Measurements from ENCODE around the gene BASP1.

The BASP1 gene

GRCh38 chr5:17230191-17230590 lies 12.8 kb downstream of the BASP1 start:
- Histone ChIP-seq H3K9ac (ENCODE audit: insufficient read length) (no peak overlapping the region), H3K4me3 (no peak overlapping the region), H3K36me3 (ENCODE audit: insufficient read depth, low read length) (peaks cover 86% of the 10 kb centered on the region), H3K27ac (no peak overlapping the region), H3K9me3 (ENCODE audit: low read depth, low read length) (no peaks in the 10 kb centered on the region; the same call in 1 of the 2 replicates)
- DNase-seq (ENCODE audit: low read depth, low spot score) = no peak
- TF ChIP-seq FOXP2 (optimal IDR thresholded peaks at IDR 0.05; ENCODE audit: control extremely low read depth, extremely low read length, insufficient read depth) = no peak
- TF ChIP-seq POLR2AphosphoS5 (IDR thresholded peaks at IDR 0.05; ENCODE audit: borderline replicate concordance, low read depth, low read length) = no peak
- TF ChIP-seq EZH2 (IDR thresholded peaks at IDR 0.05) = no peak

- Histone ChIP-seq H3K27ac (no peak overlapping the region), H3K9ac (ENCODE audit: insufficient read length) (no peak overlapping the region), H3K9me3 (ENCODE audit: low read depth, low read length) (no peaks in the 10 kb centered on the region; the same call in 1 of the 2 replicates), H3K4me3 (no peak overlapping the region), H3K36me3 (ENCODE audit: insufficient read depth, low read length) (peaks cover 88% of the 10 kb centered on the region)
- no peak for DNase-seq (ENCODE audit: low read depth, low spot score)
- TF ChIP-seq FOXP2 (optimal IDR thresholded peaks at IDR 0.05; ENCODE audit: control extremely low read depth, extremely low read length, insufficient read depth) (no peak), POLR2AphosphoS5 (IDR thresholded peaks at IDR 0.05; ENCODE audit: borderline replicate concordance, low read depth, low read length) (no peak), EZH2 (IDR thresholded peaks at IDR 0.05) (no peak)
These were observed 13.5 kb downstream of the BASP1 start for GRCh38 chr5:17230808-17231525.

GRCh38 chr5:17232405-17232804 lies 15.0 kb downstream of the BASP1 start:
- Histone ChIP-seq H3K9ac (ENCODE audit: insufficient read length) (no peak overlapping the region), H3K27ac (no peak overlapping the region), H3K9me3 (ENCODE audit: low read depth, low read length) (no peaks in the 10 kb centered on the region; the same call in 1 of the 2 replicates), H3K36me3 (ENCODE audit: insufficient read depth, low read length) (peaks cover 87% of the 10 kb centered on the region), H3K4me3 (no peak overlapping the region)
- no peak for TF ChIP-seq POLR2AphosphoS5 (IDR thresholded peaks at IDR 0.05; ENCODE audit: borderline replicate concordance, low read depth, low read length)
- TF ChIP-seq EZH2 (IDR thresholded peaks at IDR 0.05) = no peak
- no peak for TF ChIP-seq FOXP2 (optimal IDR thresholded peaks at IDR 0.05; ENCODE audit: control extremely low read depth, extremely low read length, insufficient read depth)
- no peak for DNase-seq (ENCODE audit: low read depth, low spot score)

- H3K4me3 ChIP-seq = no peak overlapping the region
- DNase-seq (ENCODE audit: low read depth, low spot score) = no peak
- no peaks in the 10 kb centered on the region; the same call in 1 of the 2 replicates for H3K9me3 ChIP-seq (ENCODE audit: low read depth, low read length)
- no peak overlapping the region for H3K27ac ChIP-seq
- H3K36me3 ChIP-seq (ENCODE audit: insufficient read depth, low read length) = peaks cover 80% of the 10 kb centered on the region
- no peak for TF ChIP-seq FOXP2 (optimal IDR thresholded peaks at IDR 0.05; ENCODE audit: control extremely low read depth, extremely low read length, insufficient read depth)
- no peak for TF ChIP-seq POLR2AphosphoS5 (IDR thresholded peaks at IDR 0.05; ENCODE audit: borderline replicate concordance, low read depth, low read length)
- TF ChIP-seq EZH2 (IDR thresholded peaks at IDR 0.05) = no peak
- H3K9ac ChIP-seq (ENCODE audit: insufficient read length) = no peak overlapping the region
These were observed 16.1 kb downstream of the BASP1 start for GRCh38 chr5:17233488-17233887.

GRCh38 chr5:17234374-17234773 lies 16.9 kb downstream of the BASP1 start:
- no peak for DNase-seq (ENCODE audit: low read depth, low spot score)
- 0 out of 2 replicates have a peak overlapping the region, but pooled peaks have one; percentile 32 for H3K27ac ChIP-seq
- no peak overlapping the region for H3K9ac ChIP-seq (ENCODE audit: insufficient read length)
- H3K4me3 ChIP-seq = no peak overlapping the region
- TF ChIP-seq POLR2AphosphoS5 (IDR thresholded peaks at IDR 0.05; ENCODE audit: borderline replicate concordance, low read depth, low read length) (no peak), EZH2 (IDR thresholded peaks at IDR 0.05) (no peak), FOXP2 (optimal IDR thresholded peaks at IDR 0.05; ENCODE audit: control extremely low read depth, extremely low read length, insufficient read depth) (no peak)
- no peaks in the 10 kb centered on the region; the same call in 1 of the 2 replicates for H3K9me3 ChIP-seq (ENCODE audit: low read depth, low read length)
- peaks cover 79% of the 10 kb centered on the region for H3K36me3 ChIP-seq (ENCODE audit: insufficient read depth, low read length)

- Histone ChIP-seq H3K9ac (ENCODE audit: insufficient read length) (no peak overlapping the region), H3K27ac (no peak overlapping the region), H3K36me3 (ENCODE audit: insufficient read depth, low read length) (peaks cover 72% of the 10 kb centered on the region)
These were observed 18.4 kb downstream of the BASP1 start for GRCh38 chr5:17235731-17236330.

GRCh38 chr5:17238521-17239041 lies 21.1 kb downstream of the BASP1 start:
- no peaks in the 10 kb centered on the region for H3K9me3 ChIP-seq (ENCODE audit: low read depth, low read length)
- peak overlapping the region; percentile 67; the same call in 1 of the 2 replicates for H3K27ac ChIP-seq
- no peak for DNase-seq (ENCODE audit: low read depth, low spot score)
- TF ChIP-seq POLR2AphosphoS5 (IDR thresholded peaks at IDR 0.05; ENCODE audit: borderline replicate concordance, low read depth, low read length) (no peak), EZH2 (IDR thresholded peaks at IDR 0.05) (no peak), FOXP2 (optimal IDR thresholded peaks at IDR 0.05; ENCODE audit: control extremely low read depth, extremely low read length, insufficient read depth) (no peak)
- no peak overlapping the region for H3K4me3 ChIP-seq
- no peak overlapping the region for H3K9ac ChIP-seq (ENCODE audit: insufficient read length)
- peaks cover 66% of the 10 kb centered on the region for H3K36me3 ChIP-seq (ENCODE audit: insufficient read depth, low read length)

More at GRCh38 chr5:17235731-17236330, 18.4 kb downstream of the BASP1 start:
- H3K4me3 ChIP-seq = no peak overlapping the region
- no peaks in the 10 kb centered on the region; the same call in 1 of the 2 replicates for H3K9me3 ChIP-seq (ENCODE audit: low read depth, low read length)
- TF ChIP-seq EZH2 (IDR thresholded peaks at IDR 0.05) (no peak), POLR2AphosphoS5 (IDR thresholded peaks at IDR 0.05; ENCODE audit: borderline replicate concordance, low read depth, low read length) (no peak), FOXP2 (optimal IDR thresholded peaks at IDR 0.05; ENCODE audit: control extremely low read depth, extremely low read length, insufficient read depth) (no peak)
- no peak for DNase-seq (ENCODE audit: low read depth, low spot score)

- no peak for TF ChIP-seq EZH2 (IDR thresholded peaks at IDR 0.05)
- TF ChIP-seq POLR2AphosphoS5 (IDR thresholded peaks at IDR 0.05; ENCODE audit: borderline replicate concordance, low read depth, low read length) = no peak
- TF ChIP-seq FOXP2 (optimal IDR thresholded peaks at IDR 0.05; ENCODE audit: control extremely low read depth, extremely low read length, insufficient read depth) = no peak
- Histone ChIP-seq H3K36me3 (ENCODE audit: insufficient read depth, low read length) (peaks cover 61% of the 10 kb centered on the region), H3K9ac (ENCODE audit: insufficient read length) (no peak overlapping the region), H3K9me3 (ENCODE audit: low read depth, low read length) (no peaks in the 10 kb centered on the region), H3K4me3 (no peak overlapping the region), H3K27ac (peak overlapping the region; percentile 9; the same call in 1 of the 2 replicates)
- DNase-seq (ENCODE audit: low read depth, low spot score) = no peak
These were observed 22.5 kb downstream of the BASP1 start for GRCh38 chr5:17239953-17240352.
